HepG2 (cell line): Measurements from ENCODE around the gene CCDC183. TPM values are rescaled to one million over a fixed set of nuclear protein-coding genes. Genes with fewer than 3 reads are reported as not detected.
A peak's percentile ranks its signal among the peaks of the same experiment; 100 is the strongest.

ENCODE experiments used
- ARNT ChIP-seq: fragments of 450-650 bp; IDR thresholded peaks from 2 replicates; pipeline ENCODE4 v1.6.1; 2017
- NCOA2 ChIP-seq: sonication (generic); formaldehyde crosslinking; IDR thresholded peaks from 2 replicates; pipeline ENCODE4 v1.8.0; 2022; ENCODE audit warnings: inconsistent platforms
- NFRKB ChIP-seq: fragments of 450-650 bp; IDR thresholded peaks from 2 replicates; pipeline ENCODE4 v1.6.1; 2017
- PAX8 ChIP-seq: sonication (generic); formaldehyde crosslinking; IDR thresholded peaks from 2 replicates; pipeline ENCODE4 v1.8.0; 2022; ENCODE audit warnings: mild to moderate bottlenecking, missing genetic modification reagents, borderline replicate concordance
- RBM22 ChIP-seq: fragments of 200-400 bp; formaldehyde crosslinking; optimal IDR thresholded peaks from 2 replicates; pipeline ENCODE3; 2017; ENCODE audit warnings: mild to moderate bottlenecking, low read length, moderate library complexity
- ZBTB40 ChIP-seq, 2 experiments: fragments of 450-650 bp in 1 of 2; sonication (generic) in 1 of 2; formaldehyde crosslinking in 1 of 2; IDR thresholded peaks; 2 replicates each; pipeline versions ENCODE4 v1.6.1 to v1.8.0; 2016 to 2022; ENCODE audit warnings: antibody characterized with exemption in 1 of 2, mild to moderate bottlenecking in 1 of 2, missing genetic modification reagents in 1 of 2
- ZNF138 ChIP-seq: sonication (generic); formaldehyde crosslinking; IDR thresholded peaks from 2 replicates; pipeline ENCODE4 v1.5.0; 2020; ENCODE audit warnings: mild to moderate bottlenecking, low read depth, missing genetic modification reagents
- ZNF207 ChIP-seq: fragments of 450-650 bp; IDR thresholded peaks from 2 replicates; pipeline ENCODE4 v1.6.1; 2016; ENCODE audit warnings: antibody characterized with exemption, borderline replicate concordance
- ZNF281 ChIP-seq: sonication (generic); formaldehyde crosslinking; IDR thresholded peaks from 2 replicates; pipeline ENCODE4 v1.4.0; 2020; ENCODE audit warnings: missing genetic modification reagents, borderline replicate concordance
- ZNF574 ChIP-seq: sonication (generic); formaldehyde crosslinking; IDR thresholded peaks from 2 replicates; pipeline ENCODE4 v1.4.0; 2020; ENCODE audit warnings: missing genetic modification reagents
- ZNF891 ChIP-seq: sonication (generic); formaldehyde crosslinking; IDR thresholded peaks from 2 replicates; pipeline ENCODE4 v1.5.0; 2020; ENCODE audit warnings: mild to moderate bottlenecking, missing genetic modification reagents
- polyA plus RNA-seq, 8 experiments: library from polyadenylated mRNA; depleted of rRNA in 3 of 8; stranded (reverse) in 7 of 8; unstranded in 1 of 8; fragments of >200 nt; fragmentation: Illumina TruSeq in 4 of 8; extraction: Trizol in 4 of 8; gene quantifications; 2 replicates each; pipeline versions ENCODE4 v1.2.1 to v1.2.3, GENCODE V29; 2011 to 2016; ENCODE audit warnings: low read depth in 4 of 8, missing spikeins in 1 of 8, mixed read lengths in 1 of 8; ENCODE audit not compliant: insufficient read depth in 1 of 8
- total RNA-seq, 5 experiments: library from RNA; depleted of rRNA; stranded (reverse); fragments of >200 nt; fragmentation: Illumina TruSeq; extraction: Trizol; gene quantifications; 2 replicates each; pipeline ENCODE4 v1.2.3, GENCODE V29; 2016; ENCODE audit warnings: low read depth in 1 of 5

The CCDC183 gene
- total and polyA plus RNA-seq, 2 of the 13 experiments (the other 11 are each of a cell fraction or from before 2014, with no cell fraction given), result 5.0 to 66.4 TPM

GRCh38 chr9:136793086-136793946, 2.8 kb upstream of the CCDC183 start (continued):
- TF ChIP-seq ZNF574 (CRISPR knock-in tag), result no peak; the same call in 1 of the 2 replicates
- no peak for TF ChIP-seq ARNT
- TF ChIP-seq ZBTB40 (IDR thresholded peaks at IDR 0.05), result no peak
- 0 out of 2 replicates have a peak, but pooled peaks have one; percentile 45 for TF ChIP-seq ZBTB40 (CRISPR knock-in tag; IDR thresholded peaks at IDR 0.05)
- TF ChIP-seq NFRKB, result no peak
- no peak for TF ChIP-seq ZNF207
- TF ChIP-seq ZNF138, result no peak
- TF ChIP-seq PAX8 (CRISPR knock-in tag), result no peak
- TF ChIP-seq ZNF281 (CRISPR knock-in tag), result no peak
- no peak for TF ChIP-seq NCOA2 (CRISPR knock-in tag)
- 0 out of 2 replicates have a peak, but pooled peaks have one; percentile 45 for TF ChIP-seq ZNF891
- TF ChIP-seq RBM22, result peak; percentile 29
